Esophagus mucosa (tissue), 1 donor: ENCODE data around the gene HLCS. TPM values are rescaled to one million over a fixed set of nuclear protein-coding genes. Genes with fewer than 3 reads are reported as not detected.
"Not testable (repeated sequence)": the region's sequence is repeated elsewhere in the genome, so short reads cannot be mapped to it uniquely, and the experiment has no call there.

ENCODE experiments used
- ATAC-seq: fragments of 200-7000 bp; cut with Tn5 transposase; one replicate; pipeline ENCODE4 v1.9.1; 2020
- total RNA-seq: library from RNA; stranded (reverse); gene quantifications from one replicate; pipeline ENCODE4 v1.2.4, GENCODE V29; 2023
- donor health status: DM: yes; HTN: yes; CAD: no.

The HLCS gene
- total RNA-seq, 1 donor from 2014 or later, result 11.6 TPM

DNA sequence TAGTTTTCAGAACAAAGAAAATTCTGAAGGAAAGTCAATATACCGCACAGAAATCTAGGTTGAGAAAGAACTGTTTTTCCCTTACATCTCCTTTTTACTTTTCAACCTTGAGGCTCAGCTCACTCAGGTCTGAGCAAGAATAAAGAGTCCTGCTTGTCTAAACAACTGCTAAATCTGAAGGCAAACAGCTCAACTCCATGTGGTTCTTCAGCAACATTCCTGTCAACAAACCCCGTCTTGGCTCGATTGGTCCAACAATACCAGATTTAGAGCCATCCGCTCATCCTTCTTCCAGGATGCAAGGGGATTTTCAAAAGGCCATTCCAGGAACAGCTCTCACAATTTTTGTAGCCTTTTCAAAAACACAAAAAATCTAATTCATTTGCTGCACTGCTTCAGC is 119.8 kb downstream of the HLCS start:
- peak; percentile 37 for ATAC-seq

DNA sequence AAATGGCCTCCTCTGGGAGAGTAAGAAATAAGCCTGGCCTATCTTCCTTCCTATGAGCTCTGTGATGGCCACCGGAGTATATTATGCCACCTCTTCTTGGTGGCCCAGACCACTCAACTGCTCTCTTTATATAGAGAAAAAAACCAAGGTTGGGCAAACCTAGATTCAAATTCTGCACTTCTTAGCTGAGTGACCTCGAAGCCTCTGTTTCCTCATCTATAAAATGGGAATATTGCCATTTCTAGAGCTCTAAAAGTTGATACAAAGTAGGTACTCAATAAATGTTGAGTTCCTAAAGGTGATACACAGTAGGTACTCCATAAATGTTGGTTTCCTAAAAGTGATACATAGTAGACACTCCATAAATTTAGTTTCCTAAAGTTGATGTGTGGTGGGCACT is 120.7 kb downstream of the HLCS start:
- no peak for ATAC-seq

DNA sequence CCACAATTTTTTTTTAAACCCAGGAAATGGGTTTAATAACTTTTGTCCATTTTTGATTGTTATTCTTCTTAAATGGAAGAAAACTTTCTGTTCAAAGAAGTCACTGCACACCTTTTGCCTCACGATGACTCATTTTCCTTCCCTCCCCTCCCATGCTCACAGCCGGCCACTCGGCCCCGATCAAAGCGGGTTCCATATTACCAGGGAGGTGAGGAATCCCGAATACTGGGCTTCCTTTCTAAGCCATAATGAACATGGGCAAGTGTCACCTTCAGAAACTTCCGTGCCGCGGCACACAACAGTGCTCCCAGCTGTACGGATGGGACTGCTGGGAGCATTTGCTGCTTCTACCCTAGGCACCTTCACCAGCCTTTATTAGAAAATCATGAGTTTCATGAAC is 121.4 kb downstream of the HLCS start:
- no peak for ATAC-seq

DNA sequence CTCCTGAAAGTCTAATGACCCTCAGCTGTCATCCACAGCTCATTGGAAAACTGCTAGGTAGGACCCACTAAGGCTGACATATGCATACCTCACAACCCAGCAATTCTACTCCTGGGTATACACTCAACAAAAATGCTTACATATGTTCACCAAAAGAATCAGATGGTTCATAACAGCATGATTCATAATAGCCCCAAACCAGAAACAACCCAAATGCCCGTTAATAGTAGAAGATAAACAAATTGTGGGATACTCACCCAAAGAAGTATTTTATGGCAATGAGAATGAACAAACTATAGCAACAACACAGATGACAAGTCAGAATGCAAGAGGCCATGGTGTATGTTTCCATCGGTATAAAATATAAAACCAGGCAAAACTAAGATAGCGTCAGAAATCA is 124.6 kb downstream of the HLCS start:
- ATAC-seq, result no peak

DNA sequence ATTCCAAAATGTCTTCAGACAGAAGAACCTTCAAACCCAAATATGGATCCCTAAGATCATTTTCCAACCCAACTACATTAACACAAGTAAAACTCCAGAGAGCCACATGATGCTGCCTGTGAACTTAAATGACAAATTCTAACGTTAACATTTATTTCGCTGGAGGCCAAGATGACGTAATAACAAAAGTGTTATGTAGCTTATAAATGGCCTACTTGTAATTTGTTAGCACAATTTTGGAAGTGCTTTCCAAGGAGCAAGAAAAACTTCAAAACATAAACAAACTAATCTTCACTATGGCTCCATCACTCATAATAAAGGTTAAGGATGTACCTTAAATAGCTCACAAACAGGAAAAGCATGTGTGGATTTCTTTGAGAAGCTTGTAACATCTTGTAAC is 126.7 kb downstream of the HLCS start:
- ATAC-seq, result no peak

DNA sequence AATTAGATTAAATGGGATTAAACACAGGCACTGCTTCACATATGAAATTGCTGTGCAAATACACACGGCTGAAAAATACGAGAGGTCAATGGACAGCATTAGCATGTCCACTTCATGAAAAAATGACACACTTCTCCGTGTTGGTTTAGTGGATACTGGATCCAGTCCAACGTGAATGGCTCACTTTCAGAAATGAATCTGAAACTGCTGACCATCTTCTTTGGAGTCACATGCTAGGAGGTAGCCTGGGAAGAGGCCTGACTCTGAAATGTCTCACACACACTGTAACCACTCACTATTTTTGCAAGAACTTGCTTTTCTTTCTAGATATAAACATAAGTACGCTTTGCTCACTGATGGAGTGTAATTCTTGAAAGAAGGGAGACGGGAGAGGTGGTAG is 127.3 kb downstream of the HLCS start:
- ATAC-seq, result no peak

DNA sequence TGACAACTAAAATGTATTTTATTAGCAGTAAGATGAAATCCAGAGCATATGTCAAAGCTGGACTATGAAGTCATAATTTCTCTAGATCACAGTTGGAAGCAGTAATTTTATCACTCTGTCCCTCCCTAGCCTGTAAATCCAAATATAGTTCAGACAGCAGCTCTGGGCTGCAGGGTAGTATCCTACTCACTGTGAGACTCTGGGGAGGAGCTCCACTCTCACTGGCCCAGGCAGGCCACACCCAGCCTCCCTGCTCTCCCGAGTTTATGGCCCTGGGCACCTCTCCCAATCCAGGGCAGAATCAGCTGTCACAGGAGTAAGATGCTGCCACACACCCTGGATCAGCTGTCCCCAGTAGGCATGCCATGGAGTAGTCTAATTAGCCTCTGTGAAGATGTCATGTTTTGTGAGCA is 131.1 kb downstream of the HLCS start:
- peak; percentile 74 for ATAC-seq

DNA sequence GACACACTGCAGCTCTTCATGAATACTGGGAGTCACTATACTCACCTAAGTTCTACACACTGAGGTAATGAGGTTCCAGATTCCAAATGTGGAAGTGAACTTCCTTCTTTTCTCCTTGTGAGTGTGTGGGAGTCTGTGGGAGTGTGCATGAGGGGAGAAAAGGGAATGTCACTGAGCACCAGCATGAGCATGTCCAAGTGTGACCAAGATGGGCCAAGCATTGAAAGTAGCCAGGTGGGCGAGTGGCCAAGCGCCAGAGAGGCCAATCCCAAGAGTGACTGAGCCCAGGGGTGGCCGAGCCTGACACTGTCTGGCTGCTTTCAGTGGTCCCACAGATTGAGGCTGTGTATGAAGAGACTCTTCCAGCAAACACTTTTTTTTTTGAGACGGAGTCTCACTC is 132.3 kb downstream of the HLCS start:
- ATAC-seq, result no peak

DNA sequence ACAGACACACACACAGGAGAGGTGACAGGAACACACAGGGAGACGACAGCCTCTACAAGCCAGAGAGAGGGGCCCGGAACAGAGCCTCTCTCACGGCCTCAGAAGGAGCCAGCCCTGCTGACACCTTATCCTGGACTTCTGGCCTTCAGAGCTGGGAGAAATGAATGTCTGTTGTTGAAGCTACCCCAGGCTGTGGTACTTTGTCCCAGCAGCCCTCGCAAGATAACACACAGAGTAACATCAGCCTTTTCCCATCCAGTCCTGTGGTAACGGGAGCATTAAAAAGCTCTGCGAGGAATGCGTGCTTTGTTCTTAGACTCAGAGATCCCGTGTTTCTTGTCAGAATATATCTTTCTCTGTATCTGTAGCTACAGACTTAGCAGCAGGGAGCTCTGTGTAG is 136.4 kb downstream of the HLCS start:
- ATAC-seq, result no peak

DNA sequence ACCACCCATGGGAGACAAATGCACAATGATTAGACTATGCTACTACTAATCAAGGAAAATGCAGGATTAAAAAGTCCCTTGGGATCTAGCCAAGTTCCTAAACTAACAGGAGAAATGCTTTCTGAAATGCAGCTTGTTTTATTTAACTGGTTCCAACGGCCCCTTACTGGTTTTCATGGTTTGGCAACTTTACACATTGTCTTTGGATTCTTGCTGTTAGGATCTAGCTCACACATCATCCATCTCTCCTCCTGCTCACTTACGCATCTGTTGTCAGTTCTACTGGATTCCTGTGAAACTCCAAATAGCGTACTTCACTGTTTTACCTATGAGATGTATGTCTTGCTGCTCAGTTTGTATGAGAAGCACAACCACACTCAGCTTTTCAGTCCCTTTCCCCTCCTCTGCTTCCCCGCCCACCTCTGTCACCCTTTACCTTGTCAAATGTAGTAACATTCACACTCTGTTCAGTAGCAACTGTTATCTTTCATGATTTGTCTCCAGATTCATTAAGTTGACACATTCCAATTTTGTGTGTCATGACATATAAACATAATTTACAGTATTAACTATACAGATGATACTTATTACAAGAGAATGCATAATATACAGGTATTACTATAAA is 137.5 kb downstream of the HLCS start:
- ATAC-seq, result no peak

DNA sequence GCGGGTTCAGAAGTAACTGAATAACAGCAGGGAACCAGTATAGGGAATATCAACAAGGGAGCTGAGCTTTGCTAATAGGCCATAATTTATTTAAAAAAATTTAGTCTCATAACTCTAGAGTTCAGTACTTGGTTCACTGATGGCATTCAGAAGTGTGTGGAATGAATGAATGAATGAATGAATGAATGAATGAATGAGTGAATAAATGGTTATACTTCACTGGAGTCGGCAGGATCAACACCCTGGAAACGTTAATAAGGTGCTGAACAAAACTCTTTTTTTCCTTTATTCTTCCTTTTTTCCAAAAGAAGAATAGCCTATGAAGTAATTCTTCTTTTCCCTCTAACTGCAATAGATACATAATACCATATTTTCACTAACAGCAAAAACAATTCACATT is 138.3 kb downstream of the HLCS start:
- ATAC-seq, result no peak

DNA sequence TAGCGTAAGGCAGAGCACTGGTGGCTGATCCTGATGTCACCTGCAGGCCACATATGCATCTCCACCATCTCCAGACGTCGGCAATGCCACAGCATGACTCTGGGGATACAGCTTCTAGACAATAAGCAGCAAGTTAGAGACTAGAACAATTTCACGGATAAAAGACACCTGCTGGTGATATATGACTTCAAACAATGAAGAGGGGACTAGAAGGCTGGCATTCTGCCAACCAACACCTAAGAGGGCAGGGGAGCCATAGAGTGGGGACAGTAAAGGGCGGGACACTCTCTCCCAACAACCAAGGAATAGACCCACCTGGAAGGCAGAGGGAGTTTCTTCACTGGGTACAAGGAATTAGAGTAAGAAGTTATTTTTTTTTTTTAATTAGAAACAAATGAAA is 140.8 kb downstream of the HLCS start:
- no peak for ATAC-seq

DNA sequence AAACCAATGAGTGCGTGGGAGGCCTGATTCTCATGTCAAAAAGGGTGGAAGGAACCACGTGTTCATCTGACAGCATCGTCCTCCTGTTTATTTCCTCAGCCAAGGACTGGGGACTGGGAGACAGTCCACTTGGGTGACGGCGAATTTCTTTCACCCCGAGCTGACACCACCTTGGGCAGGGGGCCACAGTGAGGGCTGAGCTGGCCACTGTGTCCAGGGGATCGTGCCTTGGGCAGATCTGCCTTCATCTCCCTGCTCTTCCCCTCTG is 145.5 kb downstream of the HLCS start:
- ATAC-seq, result no peak

DNA sequence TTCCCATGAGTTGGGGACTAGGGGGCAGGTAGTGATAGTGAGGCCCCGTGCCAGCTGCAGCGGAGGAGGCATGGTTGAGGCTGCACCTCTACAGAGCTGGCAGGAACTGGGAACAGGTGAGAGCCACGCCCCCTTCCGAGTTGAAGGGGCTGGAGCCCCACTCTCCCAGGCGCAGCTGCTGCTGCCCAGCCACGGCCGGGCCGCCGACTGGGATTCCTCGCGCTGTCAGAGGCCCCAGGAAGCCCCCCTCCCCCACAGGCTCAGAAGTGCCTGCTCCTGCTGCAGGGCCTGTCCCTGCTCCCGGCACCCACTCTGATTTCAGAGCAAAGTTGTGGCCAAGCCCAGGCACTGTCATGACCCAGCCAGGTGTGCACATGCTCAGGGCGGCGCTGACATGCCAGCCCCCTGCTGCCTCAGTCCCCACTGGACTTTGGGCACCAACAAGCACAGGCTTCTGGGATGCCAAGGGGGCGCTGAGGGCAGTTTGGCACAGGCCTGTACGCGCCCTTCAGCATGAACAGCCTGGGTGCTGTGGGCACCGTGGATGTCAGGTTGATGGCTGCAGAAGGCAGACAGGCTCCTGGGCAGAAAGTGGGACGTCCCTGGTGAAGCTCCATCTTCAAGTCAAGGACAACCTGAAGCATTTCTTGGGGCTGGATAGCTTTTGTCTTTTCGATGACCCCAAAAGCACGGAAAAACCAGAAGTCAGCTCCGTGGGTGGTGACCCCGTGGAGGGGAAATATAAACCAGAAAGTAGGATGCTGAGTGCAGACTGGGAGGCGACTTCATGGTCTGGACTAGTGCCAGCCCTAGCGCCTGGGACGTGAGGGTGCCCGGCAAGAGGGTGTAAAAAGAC is 146.1 kb downstream of the HLCS start:
- ATAC-seq, result no peak

DNA sequence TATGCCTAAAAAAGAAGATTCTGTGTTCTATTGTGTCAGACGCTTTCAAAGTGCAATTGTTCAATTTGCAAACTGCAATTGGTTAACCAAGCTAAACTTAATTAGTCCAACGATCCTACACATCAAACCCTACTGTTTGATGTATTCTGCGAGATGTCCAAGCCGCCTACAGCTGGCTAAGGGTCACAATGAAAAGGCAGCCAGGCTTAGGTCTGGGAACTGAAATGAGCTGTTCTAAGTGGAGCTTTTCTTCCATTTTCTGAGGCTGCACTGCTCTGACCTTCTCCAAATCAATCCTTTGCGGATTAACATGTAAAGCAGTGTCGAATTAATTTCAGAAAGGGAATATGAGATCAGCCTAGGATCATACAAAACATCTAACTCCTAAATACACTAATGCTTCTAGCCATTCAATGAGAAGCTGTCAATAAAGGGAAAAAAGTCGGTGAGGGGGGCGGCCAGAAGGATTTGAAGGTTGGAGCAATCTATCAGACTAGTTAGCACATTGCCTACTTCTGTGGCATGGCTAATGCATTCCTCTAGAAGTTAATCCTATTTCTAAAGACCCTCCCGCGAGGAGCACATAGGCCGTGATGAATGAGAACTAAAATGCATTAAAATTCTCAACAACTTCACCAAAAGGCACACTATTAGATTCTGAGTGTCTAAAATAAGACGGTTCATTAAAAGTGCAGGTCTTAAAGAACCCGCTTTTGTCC is 148.6 kb downstream of the HLCS start:
- ATAC-seq, result no peak

DNA sequence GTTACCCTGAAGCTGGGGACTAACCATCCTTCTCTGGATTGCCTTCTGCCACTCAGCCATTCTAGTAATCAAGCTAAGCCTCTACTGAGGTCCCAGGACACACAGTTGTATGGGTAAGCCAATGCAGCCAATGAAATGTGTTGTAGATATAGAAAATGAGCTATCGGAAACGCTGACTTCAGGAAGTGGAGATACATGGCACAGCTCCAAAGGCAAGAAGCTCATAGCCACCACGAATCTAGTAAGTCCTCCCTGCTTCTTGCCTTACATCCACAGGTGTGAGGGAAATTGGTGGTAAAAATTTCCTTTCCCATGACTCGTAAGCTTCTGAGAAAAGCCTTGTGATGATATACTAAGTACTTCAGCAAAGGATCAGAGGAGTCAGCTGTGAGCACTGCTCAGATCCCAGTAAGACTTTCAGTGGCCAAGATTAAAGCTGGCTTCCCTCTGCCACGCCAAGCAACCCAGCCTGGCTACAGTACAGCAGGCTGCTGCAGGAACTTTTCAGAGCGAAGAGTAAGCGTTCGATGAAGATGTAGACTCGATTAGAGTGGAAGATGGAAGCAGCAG is 149.8 kb downstream of the HLCS start:
- ATAC-seq, result no peak

DNA sequence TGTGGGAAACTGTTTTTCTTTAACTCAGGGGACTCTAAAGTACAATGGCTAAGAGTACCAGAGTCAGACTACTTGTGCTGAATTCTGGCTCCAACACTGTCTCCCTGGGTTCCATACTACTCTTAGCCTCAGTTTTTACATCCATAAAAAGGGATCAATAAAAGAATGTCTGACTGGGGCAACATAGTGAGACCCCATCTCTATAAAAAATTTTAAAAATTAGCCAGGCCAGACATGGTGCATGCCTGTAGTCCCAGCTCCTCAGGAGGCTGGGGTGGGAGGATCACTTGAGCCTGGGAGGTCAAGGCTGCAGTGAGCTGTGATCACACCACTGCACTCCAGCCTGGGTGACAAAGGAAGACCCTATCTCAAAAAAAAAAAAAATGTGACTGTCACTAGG is 150.4 kb downstream of the HLCS start:
- ATAC-seq, result not testable (repeated sequence)

DNA sequence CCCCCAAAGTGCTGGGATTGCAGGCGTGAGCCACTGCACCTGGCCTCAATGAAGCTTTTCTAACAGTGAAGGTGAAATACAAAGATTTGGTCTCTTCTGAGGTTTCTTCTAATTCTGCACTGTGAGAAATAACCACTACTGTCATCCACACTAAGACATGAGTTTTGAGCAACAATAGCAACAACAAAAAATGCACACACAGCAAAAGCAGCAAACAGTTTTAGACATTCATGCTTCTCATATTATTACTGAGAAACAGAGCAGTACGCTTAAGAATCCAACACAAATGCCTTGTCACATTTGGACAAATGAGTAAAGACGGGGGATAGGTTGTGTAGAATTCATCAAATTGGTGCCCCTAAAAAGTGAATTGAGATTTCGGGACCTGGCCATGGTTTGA is 151.2 kb downstream of the HLCS start:
- ATAC-seq, result no peak

DNA sequence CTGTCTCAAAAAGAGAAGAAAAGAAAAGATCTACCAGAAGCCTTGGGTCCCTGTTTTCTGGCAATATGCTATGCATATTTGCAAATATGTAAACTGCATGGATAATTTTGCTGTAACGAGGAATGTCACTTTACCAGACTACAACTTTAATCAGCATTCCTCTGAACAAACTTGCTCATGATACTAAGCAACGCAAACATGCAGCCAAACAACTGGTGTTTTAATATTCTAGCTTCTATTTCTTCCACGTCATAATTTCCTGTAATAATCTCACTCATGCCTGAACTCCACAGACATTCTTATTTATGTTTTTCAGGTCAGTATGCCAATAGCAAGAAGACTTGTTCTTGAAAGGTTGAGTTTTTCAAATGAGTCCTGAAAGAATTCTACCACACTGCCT is 153.4 kb downstream of the HLCS start:
- ATAC-seq, result no peak

DNA sequence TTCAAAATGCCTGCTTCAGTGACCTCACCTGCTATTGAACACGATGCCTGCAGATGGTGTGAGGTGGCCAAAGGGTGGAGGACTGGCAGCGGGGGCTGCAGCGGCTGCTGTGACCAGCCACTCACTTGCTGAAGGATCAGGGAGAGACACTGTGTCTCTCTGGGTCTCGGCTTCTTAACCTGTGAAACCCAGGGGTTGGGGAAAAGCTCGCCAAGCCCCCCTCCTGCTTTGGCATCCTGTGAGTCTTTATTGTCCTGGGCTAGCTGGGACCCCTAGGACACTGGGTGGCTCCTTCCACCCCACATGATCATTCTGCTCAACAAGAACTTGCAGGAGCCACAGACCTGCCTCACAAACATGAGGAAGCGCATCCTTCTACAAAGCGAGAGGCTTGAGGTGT is 154.7 kb downstream of the HLCS start:
- ATAC-seq, result no peak

DNA sequence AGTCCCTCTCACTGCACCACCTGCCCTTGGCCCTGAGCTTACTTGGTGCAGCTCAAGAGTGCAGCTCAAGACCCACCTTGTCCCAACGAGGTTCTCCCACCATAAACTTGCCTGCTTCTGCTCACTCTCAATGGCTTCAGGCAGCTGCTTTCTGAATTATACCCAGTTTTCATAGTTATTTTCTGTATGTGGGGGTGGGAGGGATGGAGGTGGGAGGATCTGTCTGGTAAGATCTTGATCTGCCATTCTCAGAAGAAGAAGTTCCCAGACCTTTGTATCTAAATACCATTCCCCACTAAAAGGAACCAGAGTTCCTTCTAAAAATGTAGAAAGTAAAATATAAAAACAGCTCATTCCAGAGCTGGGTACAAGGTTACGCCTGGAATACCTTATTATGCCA is 156.0 kb downstream of the HLCS start:
- no peak for ATAC-seq

DNA sequence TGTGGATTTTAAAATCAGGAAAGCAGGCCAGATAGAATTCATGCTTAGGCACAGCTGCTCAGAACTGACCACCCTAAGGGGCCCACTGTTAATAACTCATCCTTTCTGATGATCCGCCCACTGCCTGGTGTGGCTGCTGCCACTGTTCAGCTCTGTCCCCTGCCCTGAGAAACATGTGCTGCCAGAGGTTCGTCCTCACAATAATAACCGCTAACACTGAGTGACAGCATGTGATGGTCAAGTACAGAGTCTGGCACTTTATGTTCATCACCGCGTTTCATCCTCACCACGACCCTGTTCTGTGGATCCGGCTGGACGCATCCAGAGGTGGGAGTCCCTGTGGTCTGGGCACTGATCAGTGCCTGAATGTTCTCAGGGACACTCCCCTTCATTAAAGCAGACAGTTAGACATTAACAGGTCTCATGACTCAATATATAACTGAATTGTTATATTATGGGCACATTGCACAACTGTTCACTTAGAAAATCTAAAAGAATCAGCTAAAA is 159.0 kb downstream of the HLCS start:
- ATAC-seq, result no peak

DNA sequence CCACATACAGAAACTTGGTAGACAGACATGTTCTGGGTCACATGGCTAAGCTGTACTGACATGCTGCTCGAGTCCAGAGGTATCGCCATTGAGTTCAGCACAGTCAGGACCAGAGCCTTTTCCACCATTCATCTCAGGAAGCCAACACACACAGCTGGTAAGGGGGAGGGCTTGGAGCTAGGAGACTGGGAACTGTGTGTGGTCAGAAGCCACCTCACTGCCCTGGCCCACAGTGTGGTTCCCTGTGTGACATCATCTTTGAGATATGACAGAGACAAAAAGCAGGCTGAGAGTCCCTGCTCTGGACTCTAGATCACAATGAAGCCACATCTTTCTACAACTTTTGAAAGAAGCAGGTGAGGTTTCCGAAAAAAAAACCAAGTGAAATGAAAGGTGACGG is 160.4 kb downstream of the HLCS start:
- ATAC-seq, result peak; percentile 32
